GM12878 (cell line): ENCODE results near the gene ANKRD13A.
"Not testable (repeated sequence)": the region's sequence is repeated elsewhere in the genome, so short reads cannot be mapped to it uniquely, and the experiment has no call there.

Experiments used
- CEBPB ChIP-seq, 2 experiments: fragments of 150-350 bp in 1 of 2; IDR thresholded peaks; 2 replicates each; pipeline ENCODE4 v1.6.1; 2012 to 2014; ENCODE audit warnings: low read depth in 2 of 2, low read length in 2 of 2, borderline replicate concordance in 1 of 2, inconsistent platforms in 1 of 2
- ELK1 ChIP-seq: IDR thresholded peaks from 2 replicates; pipeline ENCODE4 v1.6.1; 2012; ENCODE audit warnings: low read depth, low read length, improper control_type of control experiment
- EP300 ChIP-seq, 2 experiments: fragments of 150-350 bp in 1 of 2; IDR thresholded peaks; 2 replicates each; pipeline ENCODE4 v1.6.1; 2011 to 2012; ENCODE audit warnings: low read depth in 2 of 2, low read length in 2 of 2, borderline replicate concordance in 1 of 2, improper control_type of control experiment in 1 of 2, inconsistent platforms in 1 of 2; ENCODE audit not compliant: control insufficient read depth in 1 of 2
- EZH2 ChIP-seq: IDR thresholded peaks from 2 replicates; pipeline ENCODE4 v1.6.1; 2012; ENCODE audit warnings: low read depth, mild to moderate bottlenecking, control low read depth, inconsistent platforms, low read length, borderline replicate concordance; ENCODE audit not compliant: control insufficient read depth
- MYC ChIP-seq: IDR thresholded peaks from 2 replicates; pipeline ENCODE4 v1.6.1; 2011; ENCODE audit warnings: mild to moderate bottlenecking, low read length, moderate library complexity, inconsistent platforms; ENCODE audit not compliant: insufficient read depth, insufficient replicate concordance, insufficient read length, severe bottlenecking
- RBBP5 ChIP-seq: fragments of 200-600 bp; sonication (generic); conservative IDR thresholded peaks from 2 replicates; pipeline ENCODE4 v1.6.1; 2016
- SMAD5 ChIP-seq: IDR thresholded peaks from 2 replicates; pipeline ENCODE4 v1.6.1; 2016; ENCODE audit warnings: antibody characterized with exemption, low read depth
- TF ChIP-seq, protein P1 (sequence below), 3 experiments: IDR thresholded peaks in 2 of 3; conservative IDR thresholded peaks in 1 of 3; 2 replicates each; pipeline ENCODE4 v1.5.1; 2011; ENCODE audit warnings: low read depth in 3 of 3, low read length in 3 of 3, mild to moderate bottlenecking in 3 of 3, control low read depth in 2 of 3, moderate library complexity in 2 of 3, inconsistent platforms in 1 of 3, mixed read lengths in 1 of 3; ENCODE audit not compliant: control insufficient read depth in 2 of 3, insufficient read depth in 1 of 3; ENCODE audit errors: extremely low read depth in 1 of 3
- TF ChIP-seq, protein P2 (sequence below): fragments of 450-650 bp; IDR thresholded peaks from 2 replicates; pipeline ENCODE4 v1.6.1; 2014; ENCODE audit warnings: mild to moderate bottlenecking

DNA sequence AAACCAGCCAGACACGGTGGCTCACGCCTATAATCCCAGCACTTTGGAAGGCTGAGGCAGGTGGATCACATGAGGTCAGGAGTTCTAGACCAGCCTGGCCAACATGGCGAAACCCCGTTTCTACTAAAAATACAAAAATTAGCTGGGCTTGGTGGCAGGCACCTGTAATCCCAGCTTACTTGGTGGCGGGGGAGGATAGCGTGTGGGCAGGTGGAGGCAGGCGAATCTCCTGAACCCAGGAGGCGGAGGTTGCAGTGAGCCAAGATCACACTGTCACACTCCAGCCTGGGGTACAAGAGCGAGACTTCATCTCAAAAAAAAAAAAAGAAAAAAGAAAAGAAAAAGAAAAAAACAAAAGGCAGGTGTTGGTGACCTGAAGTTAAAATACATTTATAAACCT lies 73.4 kb downstream of the ANKRD13A start:
- TF ChIP-seq, protein P1, sequence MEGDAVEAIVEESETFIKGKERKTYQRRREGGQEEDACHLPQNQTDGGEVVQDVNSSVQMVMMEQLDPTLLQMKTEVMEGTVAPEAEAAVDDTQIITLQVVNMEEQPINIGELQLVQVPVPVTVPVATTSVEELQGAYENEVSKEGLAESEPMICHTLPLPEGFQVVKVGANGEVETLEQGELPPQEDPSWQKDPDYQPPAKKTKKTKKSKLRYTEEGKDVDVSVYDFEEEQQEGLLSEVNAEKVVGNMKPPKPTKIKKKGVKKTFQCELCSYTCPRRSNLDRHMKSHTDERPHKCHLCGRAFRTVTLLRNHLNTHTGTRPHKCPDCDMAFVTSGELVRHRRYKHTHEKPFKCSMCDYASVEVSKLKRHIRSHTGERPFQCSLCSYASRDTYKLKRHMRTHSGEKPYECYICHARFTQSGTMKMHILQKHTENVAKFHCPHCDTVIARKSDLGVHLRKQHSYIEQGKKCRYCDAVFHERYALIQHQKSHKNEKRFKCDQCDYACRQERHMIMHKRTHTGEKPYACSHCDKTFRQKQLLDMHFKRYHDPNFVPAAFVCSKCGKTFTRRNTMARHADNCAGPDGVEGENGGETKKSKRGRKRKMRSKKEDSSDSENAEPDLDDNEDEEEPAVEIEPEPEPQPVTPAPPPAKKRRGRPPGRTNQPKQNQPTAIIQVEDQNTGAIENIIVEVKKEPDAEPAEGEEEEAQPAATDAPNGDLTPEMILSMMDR (IDR thresholded peaks at IDR 0.05 in 2 of 3, conservative IDR thresholded peaks at IDR 0.05 in 1 of 3; ENCODE audit: control insufficient read depth in 2 of 3, extremely low read depth in 1 of 3, insufficient read depth in 1 of 3, low read depth in 3 of 3, low read length in 3 of 3): not testable (repeated sequence)
- TF ChIP-seq, protein P2, sequence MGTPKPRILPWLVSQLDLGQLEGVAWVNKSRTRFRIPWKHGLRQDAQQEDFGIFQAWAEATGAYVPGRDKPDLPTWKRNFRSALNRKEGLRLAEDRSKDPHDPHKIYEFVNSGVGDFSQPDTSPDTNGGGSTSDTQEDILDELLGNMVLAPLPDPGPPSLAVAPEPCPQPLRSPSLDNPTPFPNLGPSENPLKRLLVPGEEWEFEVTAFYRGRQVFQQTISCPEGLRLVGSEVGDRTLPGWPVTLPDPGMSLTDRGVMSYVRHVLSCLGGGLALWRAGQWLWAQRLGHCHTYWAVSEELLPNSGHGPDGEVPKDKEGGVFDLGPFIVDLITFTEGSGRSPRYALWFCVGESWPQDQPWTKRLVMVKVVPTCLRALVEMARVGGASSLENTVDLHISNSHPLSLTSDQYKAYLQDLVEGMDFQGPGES: not testable (repeated sequence)
- TF ChIP-seq ELK1; CEBPB (IDR thresholded peaks at IDR 0.05; ENCODE audit: borderline replicate concordance in 1 of 2, low read depth in 2 of 2, low read length in 2 of 2); SMAD5; EZH2; EP300 (IDR thresholded peaks at IDR 0.05; ENCODE audit: borderline replicate concordance in 1 of 2, control insufficient read depth in 1 of 2, low read depth in 2 of 2, low read length in 2 of 2); MYC; RBBP5: not testable (repeated sequence)
